Measurements from ENCODE around the gene ZNF536.
"Not testable (repeated sequence)": the region's sequence is repeated elsewhere in the genome, so short reads cannot be mapped to it uniquely, and the experiment has no call there.

The ZNF536 gene

GRCh38 chr19:30473334-30473867 lies 101.2 kb downstream of the ZNF536 start:
- in situ Hi-C loops (cut with HindIII; ENCODE audit: low sequenced_read_pairs) = no loop called here

- in situ Hi-C loops (cut with HindIII; ENCODE audit: low sequenced_read_pairs) = no loop called here
Observed at GRCh38 chr19:30476997-30477396, 104.8 kb downstream of the ZNF536 start.

GRCh38 chr19:30479231-30479630 lies 107.0 kb downstream of the ZNF536 start:
- in situ Hi-C loops (cut with HindIII; ENCODE audit: low sequenced_read_pairs) = no loop called here

- in situ Hi-C loops (cut with HindIII; ENCODE audit: low sequenced_read_pairs) = no loop called here
Observed at GRCh38 chr19:30480097-30480496, 107.9 kb downstream of the ZNF536 start.

DNA sequence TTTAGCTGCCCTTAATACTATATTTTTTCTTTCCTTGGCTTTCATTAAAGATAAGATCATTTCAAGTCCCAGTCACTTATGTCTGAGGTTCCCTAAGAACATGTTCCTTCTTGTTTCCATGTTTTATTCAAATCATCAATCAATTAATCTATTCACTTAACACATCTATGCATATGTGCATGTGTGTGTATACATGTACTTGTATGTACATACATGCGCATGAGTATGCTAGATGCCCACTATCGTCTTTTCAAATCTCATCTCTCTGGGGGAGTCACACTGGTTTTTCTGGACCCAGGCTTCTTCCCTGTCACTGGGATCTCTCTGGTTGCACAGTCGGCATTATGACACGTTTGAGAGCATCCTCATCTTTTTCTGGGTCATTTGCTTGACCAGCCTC lies 108.9 kb downstream of the ZNF536 start:
- in situ Hi-C loops (cut with HindIII; ENCODE audit: low sequenced_read_pairs) = no loop called here

DNA sequence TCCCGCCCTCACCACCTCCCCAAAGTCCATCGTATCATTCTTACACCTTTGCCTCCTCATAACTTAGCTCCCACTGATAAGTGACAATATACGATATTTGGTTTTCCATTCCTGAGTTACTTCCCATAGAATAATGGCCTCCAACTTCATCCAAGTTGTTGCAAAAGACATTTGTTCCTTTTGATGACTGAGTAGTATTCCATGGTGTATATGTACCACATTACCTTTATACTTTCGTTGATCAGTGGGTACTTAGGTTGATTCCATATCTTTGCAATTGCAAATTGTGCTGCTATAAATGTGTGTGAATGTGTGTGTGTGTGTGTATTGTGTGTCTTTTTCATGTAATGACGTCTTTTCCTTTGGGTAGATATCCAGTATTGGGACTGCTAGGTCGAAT lies 109.6 kb downstream of the ZNF536 start:
- in situ Hi-C loops (cut with HindIII; ENCODE audit: low sequenced_read_pairs) = no loop called here

DNA sequence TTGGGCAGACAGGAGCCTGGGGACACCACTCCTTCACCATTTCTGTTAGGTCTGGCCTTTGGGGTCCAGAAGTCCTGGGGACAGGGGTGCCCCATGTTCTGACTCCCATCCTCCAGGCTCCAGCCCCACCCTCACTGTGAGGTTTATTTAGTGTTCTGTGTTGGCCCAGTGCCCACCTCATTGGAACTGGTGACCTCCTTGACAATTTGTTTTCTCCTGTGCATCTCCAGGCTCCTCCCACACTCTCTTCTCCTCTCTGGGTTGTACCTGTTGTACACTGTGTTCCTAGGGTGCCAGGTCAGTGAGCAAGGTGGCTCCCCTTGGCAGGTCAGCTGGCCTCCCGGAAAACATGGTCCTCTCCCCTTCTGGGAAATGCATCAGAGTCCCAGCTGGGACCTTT lies 110.8 kb downstream of the ZNF536 start:
- in situ Hi-C loops (cut with HindIII; ENCODE audit: low sequenced_read_pairs) = no loop called here

GRCh38 chr19:30486250-30486649 lies 114.1 kb downstream of the ZNF536 start:
- in situ Hi-C loops (cut with HindIII; ENCODE audit: low sequenced_read_pairs) = not testable (repeated sequence)

- in situ Hi-C loops (cut with HindIII; ENCODE audit: low sequenced_read_pairs) = no loop called here
Observed at GRCh38 chr19:30487178-30487577, 115.0 kb downstream of the ZNF536 start.

GRCh38 chr19:30488191-30488590 lies 116.0 kb downstream of the ZNF536 start:
- in situ Hi-C loops (cut with HindIII; ENCODE audit: low sequenced_read_pairs) = no loop called here

DNA sequence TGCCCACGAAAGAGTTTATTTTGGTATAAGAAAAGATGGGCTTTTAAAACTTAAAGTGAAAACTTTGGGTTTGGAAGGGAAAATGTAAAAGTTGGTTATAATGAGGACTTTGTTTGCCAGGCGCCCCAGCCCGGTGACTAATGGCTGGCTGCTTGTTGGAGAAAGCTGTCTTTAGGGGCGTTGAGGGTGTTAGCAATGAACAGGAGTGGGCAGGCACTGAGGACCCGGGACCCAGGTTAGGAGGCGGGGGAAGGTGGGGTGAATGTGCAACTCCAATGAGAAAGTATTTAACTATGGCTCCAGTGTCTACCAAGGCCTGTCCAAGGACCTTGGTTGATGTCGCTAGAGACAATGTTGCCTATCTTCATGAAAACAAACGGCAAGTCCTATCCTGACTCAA lies 118.6 kb downstream of the ZNF536 start:
- in situ Hi-C loops (cut with HindIII; ENCODE audit: low sequenced_read_pairs) = no loop called here

DNA sequence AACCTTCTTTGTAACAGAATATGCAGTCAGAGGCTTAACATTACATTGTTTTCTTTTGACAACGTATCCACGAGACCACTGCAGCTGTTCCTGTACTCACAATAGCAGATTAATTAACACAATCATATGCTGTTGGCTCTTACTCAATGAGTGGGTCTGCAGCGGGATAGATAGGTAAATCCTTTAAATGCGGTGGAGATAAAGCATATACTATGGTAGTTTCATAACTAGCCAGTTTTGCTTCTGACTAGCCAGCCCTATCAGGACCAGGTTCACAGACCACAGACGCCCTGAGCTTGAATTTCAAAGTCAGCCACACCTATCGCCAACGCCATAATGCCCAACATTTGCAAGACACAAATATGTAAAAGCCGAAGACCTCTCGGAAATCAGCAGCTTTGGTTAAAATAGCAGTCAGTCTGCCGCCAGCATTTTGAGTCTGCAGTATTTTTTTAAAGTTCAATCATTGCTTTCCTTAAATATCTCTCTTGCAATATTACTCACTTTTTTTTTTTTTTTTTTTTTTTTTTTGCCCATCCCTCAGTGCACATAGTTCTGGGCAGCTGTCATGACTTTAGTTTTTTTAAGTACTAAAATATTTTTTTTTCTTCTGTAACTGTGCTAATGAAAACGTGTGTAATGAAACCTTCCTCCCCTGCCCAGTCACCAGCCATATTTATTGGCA lies 120.5 kb downstream of the ZNF536 start:
- in situ Hi-C loops (cut with HindIII; ENCODE audit: low sequenced_read_pairs) = no loop called here

- in situ Hi-C loops (cut with HindIII; ENCODE audit: low sequenced_read_pairs) = no loop called here
Observed at GRCh38 chr19:30497034-30497433, 124.8 kb downstream of the ZNF536 start.

DNA sequence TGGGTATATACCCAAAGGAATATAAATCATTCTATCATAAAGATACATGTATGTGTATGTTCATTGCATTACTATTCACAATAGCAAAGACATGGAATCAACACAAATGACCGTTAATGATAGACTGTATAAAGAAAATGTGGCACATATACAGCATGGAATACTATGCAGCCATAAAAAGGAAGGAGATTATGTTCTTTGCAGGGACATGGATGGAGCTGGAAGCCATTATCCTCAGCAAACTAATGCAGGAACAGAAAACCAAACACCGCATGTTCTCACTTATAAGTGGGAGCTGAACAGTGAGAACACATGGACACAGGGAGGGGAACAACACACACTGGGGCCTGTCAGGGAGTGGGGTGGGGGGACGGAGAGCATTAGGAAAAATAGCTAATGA lies 125.9 kb downstream of the ZNF536 start:
- in situ Hi-C loops (cut with HindIII; ENCODE audit: low sequenced_read_pairs) = not testable (repeated sequence)

DNA sequence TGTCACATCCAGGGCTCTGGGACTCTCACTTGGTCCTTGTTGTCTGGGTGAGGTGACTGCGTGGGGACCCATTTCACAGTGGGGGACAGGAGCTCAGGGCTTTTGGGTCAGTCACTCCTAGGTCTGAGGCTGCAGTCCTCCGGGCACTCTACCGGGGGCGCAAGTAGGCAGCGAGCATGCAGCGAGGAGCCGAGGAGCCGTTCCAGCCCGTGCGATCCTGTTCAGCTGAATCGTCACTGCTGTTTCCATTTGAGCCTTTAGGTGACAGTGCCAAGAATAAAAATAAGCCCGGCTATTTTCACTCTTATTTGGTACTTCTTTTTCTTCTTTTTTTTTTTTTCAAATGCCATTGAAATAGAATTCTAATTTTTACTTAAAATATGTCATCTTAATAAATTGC lies 126.5 kb downstream of the ZNF536 start:
- in situ Hi-C loops (cut with HindIII; ENCODE audit: low sequenced_read_pairs) = no loop called here

DNA sequence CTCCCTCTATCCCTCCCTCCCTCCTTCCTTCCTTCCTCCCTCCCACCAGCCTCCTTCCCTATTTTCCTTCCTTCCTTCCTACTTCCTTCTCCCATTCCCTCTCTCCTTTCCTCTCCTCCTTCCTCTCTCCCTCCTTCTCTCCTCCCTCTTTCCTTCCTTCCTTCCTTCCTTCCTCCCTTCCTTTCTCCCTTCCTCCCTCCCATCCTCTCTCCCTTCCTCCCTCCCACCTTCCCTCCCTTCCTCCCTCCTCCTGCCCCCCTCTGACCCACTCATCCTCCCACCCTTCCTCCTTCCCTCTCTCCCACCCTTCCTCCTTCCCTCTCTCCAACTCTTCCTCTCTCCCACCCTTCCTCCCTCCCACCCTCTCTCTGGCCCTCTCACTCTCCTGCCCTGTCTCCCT lies 132.1 kb downstream of the ZNF536 start:
- in situ Hi-C loops (cut with HindIII; ENCODE audit: low sequenced_read_pairs) = no loop called here

- in situ Hi-C loops (cut with HindIII; ENCODE audit: low sequenced_read_pairs) = no loop called here
Observed at GRCh38 chr19:30512176-30513081, 140.2 kb downstream of the ZNF536 start.

GRCh38 chr19:30513082-30513411 lies 140.9 kb downstream of the ZNF536 start:
- in situ Hi-C loops (cut with HindIII; ENCODE audit: low sequenced_read_pairs) = no loop called here

GRCh38 chr19:30516111-30516510 lies 143.9 kb downstream of the ZNF536 start:
- in situ Hi-C loops (cut with HindIII; ENCODE audit: low sequenced_read_pairs) = no loop called here

- in situ Hi-C loops (cut with HindIII; ENCODE audit: low sequenced_read_pairs) = no loop called here
Observed at GRCh38 chr19:30516531-30516930, 144.3 kb downstream of the ZNF536 start.

DNA sequence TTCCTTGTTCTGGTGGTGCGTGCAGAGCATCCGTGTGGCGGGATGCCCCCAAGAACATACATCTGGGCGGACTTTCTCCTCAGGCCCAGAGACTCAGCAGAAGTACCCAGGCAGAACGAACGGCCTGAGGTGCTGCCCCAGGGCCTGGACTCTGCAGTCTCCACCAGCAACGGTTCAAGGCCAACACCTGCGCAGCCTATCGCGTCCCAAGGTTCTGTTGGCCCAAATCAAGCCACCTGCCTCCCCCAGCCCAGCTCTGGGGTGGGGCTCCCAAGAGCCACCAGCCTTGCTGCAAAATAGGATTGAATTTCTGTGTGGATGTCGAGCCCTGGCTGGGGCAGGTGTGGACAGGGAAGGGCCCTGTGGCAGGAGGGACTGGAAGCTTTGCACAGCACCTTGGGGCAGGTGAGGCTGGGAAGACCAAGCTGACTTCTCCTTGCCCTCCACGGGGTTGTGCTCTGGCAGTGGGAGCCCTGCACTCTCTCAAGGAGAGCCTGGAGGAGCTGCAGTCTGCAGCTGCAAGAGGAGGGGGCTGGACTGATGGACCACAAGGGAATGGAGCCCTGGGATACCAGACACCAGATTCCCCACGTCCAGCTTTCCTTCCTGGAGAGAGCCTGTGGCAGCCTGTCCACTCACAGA lies 146.9 kb downstream of the ZNF536 start:
- in situ Hi-C loops (cut with HindIII; ENCODE audit: low sequenced_read_pairs) = no loop called here
